ENCODE results near the gene RALGAPA1. TPM values are rescaled to one million over a fixed set of nuclear protein-coding genes. Genes with fewer than 3 reads are reported as not detected.

Gene RALGAPA1
- total and polyA plus RNA-seq, 8 donors: 6.0 to 482 (median 128) TPM

DNA sequence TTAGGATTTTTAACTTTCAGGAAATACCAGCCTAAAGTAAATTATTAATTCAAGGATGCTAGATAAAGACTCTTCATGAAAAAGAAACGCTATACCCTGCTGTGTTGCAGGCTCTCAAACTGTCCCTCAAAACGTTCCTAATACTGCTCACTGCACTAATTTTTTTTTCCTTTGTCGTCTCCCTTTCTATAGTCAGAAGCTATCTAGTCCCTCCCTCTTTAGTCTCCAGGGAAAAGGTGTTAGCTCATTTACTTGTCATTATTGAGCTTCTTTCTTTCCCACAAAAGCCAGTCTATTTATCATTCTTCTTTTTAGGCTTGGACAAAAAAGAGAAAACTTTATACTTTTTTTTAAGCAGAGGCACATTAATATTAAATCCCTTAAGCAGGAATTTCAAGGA, 305.4 kb downstream of the RALGAPA1 start:
- Histone ChIP-seq H3K36me3 (no peaks in the 10 kb centered on the region), H3K27me3 (peaks cover 0 to 3% (median 0%) of the 10 kb centered on the region in 3 donors), H3K4me3 (no peak overlapping the region), H3K9me3 (peaks cover 0 to 9% (median 0%) of the 10 kb centered on the region in 4 donors), H3K27ac (no peak overlapping the region), H3K4me1 (no peaks in the 10 kb centered on the region)
- 14 to 24% (median 20%) methylated on average over 3 of the region's 3 CpGs for WGBS, 5 donors
- no peak for TF ChIP-seq POLR2AphosphoS5 (IDR thresholded peaks at IDR 0.05)
- no peak for TF ChIP-seq EP300 (IDR thresholded peaks at IDR 0.05)
- TF ChIP-seq, protein P1, sequence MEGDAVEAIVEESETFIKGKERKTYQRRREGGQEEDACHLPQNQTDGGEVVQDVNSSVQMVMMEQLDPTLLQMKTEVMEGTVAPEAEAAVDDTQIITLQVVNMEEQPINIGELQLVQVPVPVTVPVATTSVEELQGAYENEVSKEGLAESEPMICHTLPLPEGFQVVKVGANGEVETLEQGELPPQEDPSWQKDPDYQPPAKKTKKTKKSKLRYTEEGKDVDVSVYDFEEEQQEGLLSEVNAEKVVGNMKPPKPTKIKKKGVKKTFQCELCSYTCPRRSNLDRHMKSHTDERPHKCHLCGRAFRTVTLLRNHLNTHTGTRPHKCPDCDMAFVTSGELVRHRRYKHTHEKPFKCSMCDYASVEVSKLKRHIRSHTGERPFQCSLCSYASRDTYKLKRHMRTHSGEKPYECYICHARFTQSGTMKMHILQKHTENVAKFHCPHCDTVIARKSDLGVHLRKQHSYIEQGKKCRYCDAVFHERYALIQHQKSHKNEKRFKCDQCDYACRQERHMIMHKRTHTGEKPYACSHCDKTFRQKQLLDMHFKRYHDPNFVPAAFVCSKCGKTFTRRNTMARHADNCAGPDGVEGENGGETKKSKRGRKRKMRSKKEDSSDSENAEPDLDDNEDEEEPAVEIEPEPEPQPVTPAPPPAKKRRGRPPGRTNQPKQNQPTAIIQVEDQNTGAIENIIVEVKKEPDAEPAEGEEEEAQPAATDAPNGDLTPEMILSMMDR (IDR thresholded peaks at IDR 0.05): no peak
- TF ChIP-seq POLR2A (IDR thresholded peaks at IDR 0.05): no peak
- DNase-seq: no peak
- intact Hi-C loops (cut with DNase I; ENCODE audit: low total_unique reads): no loop called here

DNA sequence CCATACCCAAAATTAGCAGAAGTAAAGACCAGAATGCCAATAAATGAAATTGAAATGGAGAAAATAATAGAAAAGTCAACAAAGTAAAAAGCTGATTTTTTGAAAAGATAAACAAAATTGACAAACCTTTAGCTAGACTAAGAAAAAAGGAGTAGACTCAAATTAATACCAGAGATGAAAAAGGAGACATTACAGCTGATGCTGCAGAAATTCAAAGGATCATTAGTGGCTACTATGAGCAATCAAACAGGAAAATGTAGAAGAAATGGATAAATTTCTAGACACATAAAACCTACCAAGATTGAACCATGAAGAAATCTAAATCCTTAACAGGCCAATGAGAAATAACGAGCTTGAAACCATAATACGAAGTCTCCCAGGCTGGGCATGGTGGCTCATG, 309.9 kb downstream of the RALGAPA1 start:
- TF ChIP-seq, protein P1 (IDR thresholded peaks at IDR 0.05): no peak
- TF ChIP-seq EP300 (IDR thresholded peaks at IDR 0.05) (no peak), POLR2A (IDR thresholded peaks at IDR 0.05) (no peak), POLR2AphosphoS5 (IDR thresholded peaks at IDR 0.05) (no peak)
- WGBS, 5 donors: 91 to 100% (median 96%) methylated on average over 2 of the region's 2 CpGs
- Histone ChIP-seq H3K36me3 (no peaks in the 10 kb centered on the region), H3K4me3 (no peak overlapping the region), H3K27me3 (peaks cover 0 to 3% (median 0%) of the 10 kb centered on the region in 3 donors), H3K4me1 (no peaks in the 10 kb centered on the region), H3K27ac (no peak overlapping the region), H3K9me3 (peaks cover 0 to 9% (median 0%) of the 10 kb centered on the region in 4 donors)
- DNase-seq: no peak
- intact Hi-C loops (cut with DNase I; ENCODE audit: low total_unique reads): no loop called here

DNA sequence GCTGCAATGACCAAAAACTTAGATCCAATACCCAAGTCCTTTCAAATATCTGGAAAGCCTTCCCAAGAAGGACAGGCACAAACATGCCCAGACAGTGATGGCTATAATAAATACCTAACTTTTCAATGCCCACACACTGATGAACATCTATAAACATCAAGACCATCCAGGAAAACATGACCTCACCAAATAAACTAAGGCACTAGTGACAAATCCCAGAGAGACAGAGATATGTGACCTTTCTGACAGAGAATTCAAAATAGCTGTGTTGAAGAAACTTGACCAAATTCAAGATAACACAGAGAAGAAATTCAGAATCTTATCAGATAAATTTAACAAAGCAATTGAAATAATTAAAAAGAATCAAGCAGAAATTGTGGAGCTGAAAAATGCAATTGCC, 313.8 kb downstream of the RALGAPA1 start:
- Histone ChIP-seq H3K27ac (no peak overlapping the region), H3K36me3 (no peaks in the 10 kb centered on the region), H3K9me3 (peaks cover 0 to 29% (median 26%) of the 10 kb centered on the region in 4 donors), H3K4me3 (no peak overlapping the region), H3K4me1 (no peaks in the 10 kb centered on the region), H3K27me3 (peaks cover 0 to 4% (median 0%) of the 10 kb centered on the region in 3 donors)
- intact Hi-C loops (cut with DNase I; ENCODE audit: low total_unique reads): no loop called here
- TF ChIP-seq EP300 (IDR thresholded peaks at IDR 0.05): no peak
- no peak for TF ChIP-seq POLR2A (IDR thresholded peaks at IDR 0.05)
- TF ChIP-seq, protein P1 (IDR thresholded peaks at IDR 0.05): no peak
- no peak for TF ChIP-seq POLR2AphosphoS5 (IDR thresholded peaks at IDR 0.05)
- no peak for DNase-seq

DNA sequence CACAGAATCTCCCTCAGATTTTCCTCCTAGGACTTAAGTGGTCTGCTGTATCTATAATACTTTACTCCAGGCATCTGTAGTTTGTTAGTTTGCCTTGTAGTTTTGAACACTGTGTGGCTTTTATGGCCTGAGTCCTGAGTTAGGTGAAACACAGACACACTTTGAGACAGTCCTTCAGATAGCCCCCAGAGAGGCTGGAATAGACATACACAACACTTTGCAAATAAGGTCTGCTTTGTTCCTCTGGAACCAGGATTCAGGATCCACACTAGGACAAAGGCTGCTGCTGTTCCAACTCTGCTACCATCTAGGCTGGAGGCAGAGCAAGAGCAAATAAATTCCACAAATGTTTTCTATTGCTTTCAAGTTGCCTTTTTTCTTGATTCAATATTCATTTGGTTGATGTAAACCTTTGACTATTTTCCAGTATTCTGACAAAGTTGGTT, 316.5 kb downstream of the RALGAPA1 start:
- intact Hi-C loops (cut with DNase I; ENCODE audit: low total_unique reads): no loop called here
- Histone ChIP-seq H3K4me3 (no peak overlapping the region), H3K9me3 (peaks cover 0 to 33% (median 29%) of the 10 kb centered on the region in 4 donors), H3K36me3 (no peaks in the 10 kb centered on the region), H3K27ac (no peak overlapping the region), H3K27me3 (peaks cover 0 to 4% (median 0%) of the 10 kb centered on the region in 3 donors), H3K4me1 (no peaks in the 10 kb centered on the region)
- TF ChIP-seq EP300 (IDR thresholded peaks at IDR 0.05) (no peak), POLR2A (IDR thresholded peaks at IDR 0.05) (no peak), POLR2AphosphoS5 (IDR thresholded peaks at IDR 0.05) (no peak)
- TF ChIP-seq, protein P1 (IDR thresholded peaks at IDR 0.05): no peak
- no peak for DNase-seq

Small RNA genes within 50 kb of the gene (small RNA-seq; reads per million reads assigned to genes)
- gene RF00322: 0 reads per million in 4 donors

Other genes starting within 250 kb of the RALGAPA1 start
- 1 to 10 TPM in 4 of 5 donors, not detected in 1; 1.4 to 9.7 (median 5.5) TPM for gene BRMS1L, start 17.0 kb upstream of the RALGAPA1 start, total RNA-seq
- gene BRMS1L, start 17.0 kb upstream of the RALGAPA1 start, polyA plus RNA-seq: 1 to 10 TPM; 4.4 to 7.8 (median 7.0) TPM

All from stomach (tissue), 9 donors.